WTC11 (cell line): ENCODE measurements around the gene PSMD14.

Experiments used
- ATF3 ChIP-seq: sonication (generic); formaldehyde crosslinking; conservative IDR thresholded peaks from 2 replicates; pipeline ENCODE4 v1.8.1; 2022; ENCODE audit warnings: mild to moderate bottlenecking, missing genetic modification reagents
- CTCF ChIP-seq: fragments of 200-600 bp; IDR thresholded peaks from 2 replicates; pipeline ENCODE4 v1.8.0; 2022; ENCODE audit warnings: antibody characterized with exemption
- JUN ChIP-seq: sonication (generic); formaldehyde crosslinking; IDR thresholded peaks from 2 replicates; pipeline ENCODE4 v1.8.0; 2023; ENCODE audit warnings: mild to moderate bottlenecking, missing genetic modification reagents

GRCh38 chr2:161369311-161369710 is 61.1 kb downstream of the PSMD14 start:
- TF ChIP-seq CTCF (no peak), ATF3 (CRISPR knock-in tag) (no peak), JUN (CRISPR knock-in tag) (no peak)
